SKM-1 treated with dmso at 0.1 percent for 144 hours (cell line): ENCODE results near the gene WIPF3.

Experiments used
- DNase-seq: peaks from one replicate; lab custom pipeline; 2025; ENCODE audit not compliant: unreplicated experiment; lab: John Stamatoyannopoulos, UW

The WIPF3 gene

GRCh38 chr7:29806208-29806994, at the start of gene WIPF3:
Gene WIPF3, plus strand, starts transcription at chr7:29806508. Its CDS starts 28,217 bp downstream, at chr7:29834725.
- no peak for DNase-seq

DNA sequence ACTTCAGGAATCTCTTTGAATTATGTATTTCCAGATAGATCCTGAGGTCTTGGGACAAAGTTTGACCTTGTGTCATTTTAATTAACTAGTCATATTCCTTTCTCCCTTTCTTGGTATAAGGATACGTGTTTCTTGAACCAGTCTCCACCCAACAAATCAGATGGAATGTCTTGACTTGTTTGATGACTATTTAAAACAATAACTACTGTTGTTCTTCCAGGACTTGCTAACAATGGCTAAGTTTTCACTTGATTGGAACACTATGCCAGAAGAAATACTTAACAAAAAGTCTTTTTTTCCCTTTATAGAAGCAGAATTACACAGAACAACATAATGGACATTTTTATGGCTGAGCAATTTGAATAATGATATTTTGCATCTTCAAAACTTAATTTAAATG, 43.0 kb upstream of the WIPF3 start:
- no peak for DNase-seq

GRCh38 chr7:29764227-29764626, 42.1 kb upstream of the WIPF3 start:
- DNase-seq: no peak

GRCh38 chr7:29765490-29765889, 40.8 kb upstream of the WIPF3 start:
- DNase-seq: no peak

GRCh38 chr7:29770371-29770770, 35.9 kb upstream of the WIPF3 start:
- no peak for DNase-seq

DNA sequence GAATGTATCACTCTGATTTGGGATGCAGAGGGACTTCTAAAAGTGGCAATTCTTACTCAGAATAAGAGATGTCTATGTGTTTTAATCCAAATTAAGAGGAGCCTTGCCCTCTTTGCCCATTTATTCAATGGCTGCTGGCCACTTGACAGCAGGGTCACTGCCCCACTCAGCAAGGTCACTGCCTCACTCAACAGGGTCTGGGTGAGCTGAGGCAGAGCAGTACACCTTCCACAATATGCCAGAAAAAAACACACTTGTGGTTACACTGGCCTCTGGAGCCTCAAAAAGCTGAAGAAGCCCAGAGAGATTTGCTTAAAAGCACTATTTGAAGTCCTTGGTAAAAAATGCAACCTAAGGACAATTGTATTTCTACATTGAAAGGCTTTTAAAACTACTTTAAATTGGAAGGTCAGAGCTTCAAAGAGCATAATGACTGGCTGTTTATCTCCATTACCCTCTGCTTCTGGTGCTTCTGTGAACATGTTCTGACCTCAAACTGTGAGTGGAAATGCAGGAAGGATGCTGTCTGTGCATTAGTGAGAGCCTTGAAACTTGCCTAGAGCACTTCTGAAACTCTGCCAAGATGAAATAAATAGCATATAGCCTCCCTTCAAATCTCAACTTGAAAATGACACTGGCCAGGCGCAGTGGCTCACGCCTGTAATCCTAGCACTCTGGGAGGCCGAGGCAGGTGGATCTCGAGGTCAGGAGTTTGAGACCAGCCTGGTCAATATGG, 35.1 kb upstream of the WIPF3 start:
- DNase-seq: no peak

DNA sequence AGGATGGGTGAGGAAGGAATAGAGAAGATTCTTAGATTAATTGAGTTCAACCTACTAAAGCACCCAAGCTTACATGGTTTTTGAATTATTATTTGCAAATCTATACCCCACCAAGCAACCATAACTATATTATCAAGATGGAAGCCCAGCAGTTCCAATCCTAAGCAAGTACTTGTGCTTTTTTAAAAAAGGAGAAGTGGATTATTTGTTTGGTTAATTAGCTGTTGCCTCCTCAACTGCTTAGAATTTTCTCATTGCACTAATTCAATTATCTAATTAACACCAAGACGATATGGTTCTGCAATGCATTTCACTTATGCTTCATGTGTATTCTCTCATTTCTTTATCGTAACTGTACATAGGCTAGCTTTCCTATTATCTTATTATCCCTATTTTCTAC, 27.3 kb upstream of the WIPF3 start:
- no peak for DNase-seq

DNA sequence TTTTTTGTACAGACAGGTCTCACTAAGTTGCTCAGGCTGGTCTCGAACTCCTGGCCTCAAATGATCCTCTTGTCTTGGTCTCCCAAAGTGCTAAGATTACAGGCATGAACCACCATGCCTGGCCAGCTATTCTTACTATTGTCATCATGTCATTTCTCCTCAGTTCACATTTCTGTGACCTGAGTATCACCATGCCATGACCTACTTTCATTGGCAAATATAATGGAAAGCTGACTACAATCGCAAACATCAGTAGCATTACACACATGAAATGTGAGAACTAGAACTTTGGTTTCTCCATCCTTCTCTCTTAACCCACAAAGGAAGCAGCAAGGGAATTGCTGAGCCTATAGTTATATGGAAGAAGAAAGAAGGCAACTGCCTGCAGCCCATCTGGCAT, 26.0 kb upstream of the WIPF3 start:
- no peak for DNase-seq

- no peak for DNase-seq
Measured at GRCh38 chr7:29783671-29784070, 22.6 kb upstream of the WIPF3 start.

DNA sequence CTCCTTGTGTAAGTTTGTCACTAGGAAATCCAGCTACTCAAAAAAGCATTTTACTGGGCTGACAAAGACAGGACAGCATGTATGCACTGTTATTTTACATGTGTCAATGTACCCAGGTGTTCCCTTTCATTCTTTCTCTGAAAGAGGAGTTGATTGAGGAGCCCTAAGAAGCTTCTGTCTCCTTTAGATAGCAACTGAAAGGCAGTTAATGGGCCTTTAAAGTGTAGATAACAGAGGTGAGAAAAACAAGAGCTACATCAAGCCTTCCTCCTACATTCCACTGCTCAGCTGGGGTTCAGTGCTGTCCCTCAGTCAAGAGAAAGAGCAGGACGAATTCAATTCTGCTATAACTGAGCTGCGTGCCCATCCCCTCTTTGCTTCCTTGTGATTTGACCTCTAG, 12.8 kb upstream of the WIPF3 start:
- no peak for DNase-seq

DNA sequence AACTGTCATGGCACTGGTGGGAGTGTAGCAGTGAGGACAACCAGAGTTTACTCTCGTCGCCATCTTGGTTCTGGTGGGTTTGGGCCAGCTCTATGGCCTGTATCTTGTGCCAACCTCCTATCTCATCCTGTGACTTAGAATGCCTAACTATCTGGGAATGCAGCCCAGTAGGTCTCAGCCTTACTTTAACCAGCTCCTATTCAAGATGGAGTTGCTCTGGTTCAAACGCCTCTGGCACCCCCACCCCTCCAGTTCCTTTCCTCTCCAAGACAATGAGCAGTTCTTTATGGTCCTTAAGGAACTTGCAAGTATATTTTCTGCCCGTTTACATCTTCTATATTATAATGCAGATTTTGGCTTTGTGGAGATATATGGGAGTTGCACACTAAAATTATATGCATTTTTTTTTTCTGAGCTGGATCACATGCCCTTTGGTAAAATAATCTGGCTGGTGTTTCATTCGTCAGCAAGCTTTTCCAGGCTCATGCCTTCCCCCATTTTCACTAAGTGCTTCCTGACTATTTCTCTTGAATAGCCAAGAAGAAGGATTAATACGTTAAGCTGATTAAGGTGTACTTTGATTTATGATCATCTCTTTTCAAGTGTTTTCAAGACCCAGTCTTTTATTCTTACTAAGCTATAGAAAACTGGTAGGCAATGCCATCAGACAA, 11.2 kb upstream of the WIPF3 start:
- DNase-seq: no peak

- no peak for DNase-seq
Measured at GRCh38 chr7:29795696-29796580, 10.4 kb upstream of the WIPF3 start.

DNA sequence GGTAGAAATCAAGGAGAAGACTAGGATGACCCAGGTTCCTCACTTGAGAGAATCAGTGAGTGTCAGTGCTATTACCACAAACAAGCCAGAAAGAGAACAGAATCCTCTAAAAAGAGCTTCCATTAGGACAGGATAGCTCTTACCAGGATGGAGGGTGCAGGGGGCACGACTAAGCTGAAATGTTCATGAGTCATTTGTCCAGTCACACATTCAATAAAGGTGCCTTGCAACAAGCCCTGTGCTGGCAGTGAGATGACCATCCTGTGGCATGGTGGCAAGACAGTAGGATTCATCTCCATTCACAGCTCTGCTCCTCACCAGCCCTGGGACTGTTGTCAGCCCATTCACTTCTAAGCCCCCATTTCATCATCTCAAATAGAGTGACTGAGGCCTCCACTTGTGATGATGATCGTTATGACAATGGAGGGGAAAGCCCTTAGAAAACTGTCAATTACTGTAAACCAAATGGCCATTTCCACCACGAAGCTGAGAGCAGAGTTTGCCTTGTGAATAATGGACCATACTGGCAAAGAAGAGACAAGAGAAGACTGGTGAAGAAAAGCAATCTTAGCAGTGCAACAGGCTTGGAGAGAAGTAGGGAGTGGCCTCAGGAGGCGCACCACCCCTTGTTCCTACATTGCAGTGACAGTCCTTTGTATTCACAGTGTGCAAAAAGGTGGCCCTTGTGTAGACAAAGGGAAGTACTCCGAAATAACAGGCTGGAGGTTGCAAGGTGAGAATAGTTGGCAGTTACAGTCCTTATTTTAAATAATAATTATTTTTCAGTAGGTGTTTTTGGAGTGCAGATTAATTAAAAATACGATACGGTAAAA, 9.0 kb upstream of the WIPF3 start:
- DNase-seq: no peak

GRCh38 chr7:29798422-29798821, 7.9 kb upstream of the WIPF3 start:
- no peak for DNase-seq

DNA sequence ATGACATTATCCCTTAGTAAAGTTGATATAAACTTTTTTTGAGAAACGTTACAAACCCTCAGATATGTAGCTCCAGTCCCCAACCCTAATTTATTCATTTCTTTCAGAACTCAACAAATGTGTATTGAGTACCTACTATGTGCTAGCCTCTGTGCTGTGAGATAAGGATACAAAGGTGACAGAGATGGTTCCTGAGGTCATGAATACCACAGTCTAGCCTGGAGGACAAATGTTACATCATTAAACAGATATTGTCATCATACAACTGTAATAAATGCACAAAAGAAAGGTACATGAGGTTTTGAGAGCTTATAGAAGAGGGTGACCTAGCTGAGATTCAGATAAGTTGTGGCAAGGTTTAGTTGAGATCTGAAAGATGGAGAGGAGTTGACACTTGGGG, 4.4 kb upstream of the WIPF3 start:
- no peak for DNase-seq

- DNase-seq: no peak
Measured at GRCh38 chr7:29805031-29805430, 1.3 kb upstream of the WIPF3 start.

- no peak for DNase-seq
Measured at GRCh38 chr7:29805886-29806207, 461 bp upstream of the WIPF3 start.

DNA sequence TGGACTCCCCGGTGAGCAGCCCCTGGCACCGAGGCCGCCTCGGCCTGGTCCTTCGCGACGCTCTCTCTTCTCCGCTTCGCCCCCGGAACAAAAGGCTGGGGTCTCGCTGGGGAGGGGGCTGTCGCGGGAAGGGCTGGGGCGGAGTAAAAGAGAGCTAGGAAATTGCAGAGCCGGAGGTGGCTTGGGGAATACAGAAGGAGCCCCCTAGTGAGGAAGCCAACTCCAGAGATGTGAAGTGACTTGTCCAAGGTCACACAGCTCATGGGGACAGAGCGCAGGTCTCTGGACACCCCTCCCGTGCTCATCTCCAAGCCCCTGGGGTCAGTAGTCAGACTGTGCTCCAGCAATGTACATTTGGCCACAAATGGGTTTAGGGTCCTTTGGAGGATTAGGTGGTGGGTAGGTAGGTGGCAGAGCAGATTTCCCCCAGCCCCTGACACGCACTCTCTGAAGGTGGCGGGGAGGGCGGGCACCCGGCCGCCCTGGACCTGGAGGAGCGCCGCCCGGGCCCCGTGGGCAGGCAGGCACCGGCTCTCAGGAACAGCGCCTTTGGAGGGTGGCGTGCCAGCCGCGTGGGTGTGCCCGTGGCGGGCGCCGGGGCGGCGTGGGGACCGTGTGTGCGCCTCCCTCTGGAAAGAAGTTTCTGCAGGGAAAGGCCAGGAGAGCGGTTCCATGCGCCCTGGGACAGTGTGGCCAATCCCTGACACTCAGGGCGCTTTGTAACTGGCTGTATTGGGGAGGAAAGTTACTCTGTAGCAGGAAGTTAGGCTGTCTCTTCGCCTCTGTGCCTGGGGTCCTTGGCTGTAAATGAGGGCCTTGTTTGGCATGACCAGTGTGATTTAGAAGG, 910 bp downstream of the WIPF3 start:
- no peak for DNase-seq

- no peak for DNase-seq
Measured at GRCh38 chr7:29808075-29808801, 1.9 kb downstream of the WIPF3 start.
